ENCODE data around the gene PTPRN2.

Gene PTPRN2

GRCh38 chr7:158405324-158405723 lies 182.3 kb downstream of the PTPRN2 start:
- TF ChIP-seq FOXA1 (IDR thresholded peaks at IDR 0.05) (no peak), BHLHE40 (IDR thresholded peaks at IDR 0.05; ENCODE audit: borderline replicate concordance) (no peak), SUZ12 (IDR thresholded peaks at IDR 0.05) (no peak), SP1 (IDR thresholded peaks at IDR 0.05) (no peak), ELF4 (IDR thresholded peaks at IDR 0.05) (no peak), FOXM1 (IDR thresholded peaks at IDR 0.05; ENCODE audit: borderline replicate concordance) (no peak), ZNF384 (IDR thresholded peaks at IDR 0.05) (no peak), LEF1 (IDR thresholded peaks at IDR 0.05; ENCODE audit: borderline replicate concordance) (no peak), CTBP1 (IDR thresholded peaks at IDR 0.05; ENCODE audit: borderline replicate concordance) (no peak), HDGF (IDR thresholded peaks at IDR 0.05; ENCODE audit: borderline replicate concordance) (no peak), PKNOX1 (IDR thresholded peaks at IDR 0.05) (no peak), TARDBP (IDR thresholded peaks at IDR 0.05) (no peak), NFRKB (IDR thresholded peaks at IDR 0.05) (no peak), L3MBTL2 (conservative IDR thresholded peaks at IDR 0.05) (no peak), FOXK2 (IDR thresholded peaks at IDR 0.05) (no peak), ARNT (IDR thresholded peaks at IDR 0.05) (no peak)
- ChIA-PET CTCF (no interaction called here), POLR2A (no interaction called here)
- DNase-seq (ENCODE audit: extremely low spot score): no peak

GRCh38 chr7:158404031-158404761 lies 183.4 kb downstream of the PTPRN2 start:
- ChIA-PET CTCF (no interaction called here), POLR2A (no interaction called here)
- no peak for DNase-seq (ENCODE audit: extremely low spot score)
- TF ChIP-seq FOXK2 (IDR thresholded peaks at IDR 0.05) (no peak), LEF1 (IDR thresholded peaks at IDR 0.05; ENCODE audit: borderline replicate concordance) (no peak), ARNT (IDR thresholded peaks at IDR 0.05) (no peak), SP1 (IDR thresholded peaks at IDR 0.05) (no peak), L3MBTL2 (conservative IDR thresholded peaks at IDR 0.05) (no peak), PKNOX1 (IDR thresholded peaks at IDR 0.05) (no peak), ZNF384 (IDR thresholded peaks at IDR 0.05) (no peak), HDGF (IDR thresholded peaks at IDR 0.05; ENCODE audit: borderline replicate concordance) (no peak), TARDBP (IDR thresholded peaks at IDR 0.05) (no peak), CTBP1 (IDR thresholded peaks at IDR 0.05; ENCODE audit: borderline replicate concordance) (no peak), FOXA1 (IDR thresholded peaks at IDR 0.05) (no peak), NFRKB (IDR thresholded peaks at IDR 0.05) (no peak), ELF4 (IDR thresholded peaks at IDR 0.05) (no peak), BHLHE40 (IDR thresholded peaks at IDR 0.05; ENCODE audit: borderline replicate concordance) (no peak), SUZ12 (IDR thresholded peaks at IDR 0.05) (no peak), FOXM1 (IDR thresholded peaks at IDR 0.05; ENCODE audit: borderline replicate concordance) (no peak)

- DNase-seq (ENCODE audit: extremely low spot score): no peak
- ChIA-PET CTCF (no interaction called here), POLR2A (no interaction called here)
- TF ChIP-seq L3MBTL2 (conservative IDR thresholded peaks at IDR 0.05) (no peak), FOXA1 (IDR thresholded peaks at IDR 0.05) (no peak), ELF4 (IDR thresholded peaks at IDR 0.05) (no peak), HDGF (IDR thresholded peaks at IDR 0.05; ENCODE audit: borderline replicate concordance) (no peak), LEF1 (IDR thresholded peaks at IDR 0.05; ENCODE audit: borderline replicate concordance) (no peak), PKNOX1 (IDR thresholded peaks at IDR 0.05) (no peak), SP1 (IDR thresholded peaks at IDR 0.05) (no peak), SUZ12 (IDR thresholded peaks at IDR 0.05) (no peak), ZNF384 (IDR thresholded peaks at IDR 0.05) (no peak), BHLHE40 (IDR thresholded peaks at IDR 0.05; ENCODE audit: borderline replicate concordance) (no peak), NFRKB (IDR thresholded peaks at IDR 0.05) (no peak), FOXK2 (IDR thresholded peaks at IDR 0.05) (no peak), FOXM1 (IDR thresholded peaks at IDR 0.05; ENCODE audit: borderline replicate concordance) (no peak), CTBP1 (IDR thresholded peaks at IDR 0.05; ENCODE audit: borderline replicate concordance) (no peak), ARNT (IDR thresholded peaks at IDR 0.05) (no peak), TARDBP (IDR thresholded peaks at IDR 0.05) (no peak)
Measured at GRCh38 chr7:158403013-158403821, 184.4 kb downstream of the PTPRN2 start.

- CTCF ChIA-PET: no interaction called here
- no peak for TF ChIP-seq SP1 (IDR thresholded peaks at IDR 0.05)
- no peak for TF ChIP-seq PKNOX1 (IDR thresholded peaks at IDR 0.05)
- no peak for TF ChIP-seq TARDBP (IDR thresholded peaks at IDR 0.05)
- no peak for TF ChIP-seq BHLHE40 (IDR thresholded peaks at IDR 0.05; ENCODE audit: borderline replicate concordance)
- no peak for TF ChIP-seq ELF4 (IDR thresholded peaks at IDR 0.05)
- TF ChIP-seq ARNT (IDR thresholded peaks at IDR 0.05): no peak
- TF ChIP-seq FOXA1 (IDR thresholded peaks at IDR 0.05): no peak
- TF ChIP-seq CTBP1 (IDR thresholded peaks at IDR 0.05; ENCODE audit: borderline replicate concordance): no peak
- TF ChIP-seq SUZ12 (IDR thresholded peaks at IDR 0.05): no peak
- no peak for TF ChIP-seq HDGF (IDR thresholded peaks at IDR 0.05; ENCODE audit: borderline replicate concordance)
- no peak for TF ChIP-seq FOXK2 (IDR thresholded peaks at IDR 0.05)
- TF ChIP-seq ZNF384 (IDR thresholded peaks at IDR 0.05): no peak
- TF ChIP-seq L3MBTL2 (conservative IDR thresholded peaks at IDR 0.05): no peak
- no peak for TF ChIP-seq NFRKB (IDR thresholded peaks at IDR 0.05)
- no peak for TF ChIP-seq FOXM1 (IDR thresholded peaks at IDR 0.05; ENCODE audit: borderline replicate concordance)
- no peak for TF ChIP-seq LEF1 (IDR thresholded peaks at IDR 0.05; ENCODE audit: borderline replicate concordance)
- no peak for DNase-seq (ENCODE audit: extremely low spot score)
- POLR2A ChIA-PET: no interaction called here
Measured at GRCh38 chr7:158402471-158402870, 185.2 kb downstream of the PTPRN2 start.
